HG03442 (cell line): ENCODE data around the gene ACP6.
"Not testable (repeated sequence)": the region's sequence is repeated elsewhere in the genome, so short reads cannot be mapped to it uniquely, and the experiment has no call there.

Experiments
- ATAC-seq: cut with Tn5 transposase; IDR thresholded peaks from one replicate; pipeline ENCODE4 v1.9.1; 2021; ENCODE audit warnings: mild to moderate bottlenecking, moderate library complexity; ENCODE audit not compliant: unreplicated experiment

ACP6 gene

DNA sequence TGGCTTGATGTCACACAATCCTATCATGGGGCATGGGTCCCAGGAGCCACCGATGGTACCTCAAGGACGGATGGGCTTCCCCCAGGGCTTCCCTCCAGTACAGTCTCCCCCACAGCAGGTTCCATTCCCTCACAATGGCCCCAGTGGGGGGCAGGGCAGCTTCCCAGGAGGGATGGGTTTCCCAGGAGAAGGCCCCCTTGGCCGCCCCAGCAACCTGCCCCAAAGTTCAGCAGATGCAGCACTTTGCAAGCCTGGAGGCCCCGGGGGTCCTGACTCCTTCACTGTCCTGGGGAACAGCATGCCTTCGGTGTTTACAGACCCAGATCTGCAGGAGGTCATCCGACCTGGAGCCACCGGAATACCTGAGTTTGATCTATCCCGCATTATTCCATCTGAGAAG lies 46.3 kb downstream of the ACP6 start:
- ATAC-seq, result no peak

DNA sequence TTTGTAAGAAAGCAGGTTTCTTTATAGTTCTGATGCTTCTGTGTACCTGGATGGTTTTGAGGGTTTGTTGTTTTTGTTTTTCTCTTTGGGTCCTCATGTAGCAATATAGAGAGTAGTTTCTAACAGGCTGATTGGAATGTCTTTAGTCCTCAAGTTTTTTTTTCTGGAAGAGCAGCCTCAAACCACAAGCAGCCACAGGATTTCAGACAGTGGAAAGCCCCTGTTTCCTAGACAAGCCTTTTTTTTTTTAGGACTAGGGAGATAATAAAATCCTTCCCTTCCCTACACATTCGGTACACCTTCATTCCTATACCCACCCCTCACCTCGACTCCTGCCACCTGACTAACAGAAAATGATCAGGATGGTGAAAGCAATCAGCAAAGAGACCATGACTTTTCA lies 47.6 kb downstream of the ACP6 start:
- ATAC-seq, result no peak

DNA sequence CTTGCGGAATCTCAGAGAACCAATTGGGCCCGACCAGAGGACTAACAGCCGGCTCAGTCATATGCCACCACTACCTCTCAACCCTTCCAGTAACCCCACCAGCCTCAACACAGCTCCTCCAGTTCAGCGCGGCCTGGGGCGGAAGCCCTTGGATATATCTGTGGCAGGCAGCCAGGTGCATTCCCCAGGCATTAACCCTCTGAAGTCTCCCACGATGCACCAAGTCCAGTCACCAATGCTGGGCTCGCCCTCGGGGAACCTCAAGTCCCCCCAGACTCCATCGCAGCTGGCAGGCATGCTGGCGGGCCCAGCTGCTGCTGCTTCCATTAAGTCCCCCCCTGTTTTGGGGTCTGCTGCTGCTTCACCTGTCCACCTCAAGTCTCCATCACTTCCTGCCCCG lies 49.8 kb downstream of the ACP6 start:
- ATAC-seq, result no peak

DNA sequence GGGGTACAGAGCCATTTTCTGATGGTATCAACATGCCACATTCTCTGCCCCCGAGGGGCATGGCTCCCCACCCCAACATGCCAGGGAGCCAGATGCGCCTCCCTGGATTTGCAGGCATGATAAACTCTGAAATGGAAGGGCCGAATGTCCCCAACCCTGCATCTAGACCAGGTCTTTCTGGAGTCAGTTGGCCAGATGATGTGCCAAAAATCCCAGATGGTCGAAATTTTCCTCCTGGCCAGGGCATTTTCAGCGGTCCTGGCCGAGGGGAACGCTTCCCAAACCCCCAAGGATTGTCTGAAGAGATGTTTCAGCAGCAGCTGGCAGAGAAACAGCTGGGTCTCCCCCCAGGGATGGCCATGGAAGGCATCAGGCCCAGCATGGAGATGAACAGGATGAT lies 50.6 kb downstream of the ACP6 start:
- ATAC-seq, result no peak

DNA sequence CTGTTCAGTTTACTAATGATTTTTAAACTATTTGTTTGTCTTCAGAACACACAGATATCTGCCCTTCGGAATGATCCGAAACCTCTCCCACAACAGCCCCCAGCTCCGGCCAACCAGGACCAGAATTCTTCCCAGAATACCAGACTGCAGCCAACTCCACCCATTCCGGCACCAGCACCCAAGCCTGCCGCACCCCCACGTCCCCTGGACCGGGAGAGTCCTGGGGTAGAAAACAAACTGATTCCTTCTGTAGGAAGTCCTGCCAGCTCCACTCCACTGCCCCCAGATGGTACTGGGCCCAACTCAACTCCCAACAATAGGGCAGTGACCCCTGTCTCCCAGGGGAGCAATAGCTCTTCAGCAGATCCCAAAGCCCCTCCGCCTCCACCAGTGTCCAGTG lies 51.6 kb downstream of the ACP6 start:
- ATAC-seq, result no peak

DNA sequence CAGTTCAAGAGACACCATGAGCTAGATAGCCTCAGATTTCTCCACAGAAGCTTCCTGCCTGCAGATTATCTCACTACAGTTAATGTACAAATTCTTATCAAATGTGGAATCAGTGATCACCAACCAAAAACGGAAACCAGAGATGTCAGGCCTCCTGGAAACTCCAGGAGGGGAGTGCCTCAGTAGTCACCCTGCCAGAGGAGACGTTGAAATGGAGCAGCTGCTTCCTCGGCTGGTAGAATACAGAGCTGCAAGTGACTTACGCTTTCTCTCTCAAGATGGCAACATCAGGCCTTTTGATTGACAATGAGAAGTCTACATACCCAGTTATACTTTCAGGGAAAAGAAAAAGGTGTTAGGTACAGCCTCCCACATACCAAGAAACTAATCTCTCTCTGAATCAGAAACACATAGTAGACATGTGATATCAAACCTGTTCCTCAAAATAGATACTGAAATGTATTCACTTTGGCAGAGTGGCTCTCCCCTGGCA lies 52.2 kb downstream of the ACP6 start:
- no peak for ATAC-seq

DNA sequence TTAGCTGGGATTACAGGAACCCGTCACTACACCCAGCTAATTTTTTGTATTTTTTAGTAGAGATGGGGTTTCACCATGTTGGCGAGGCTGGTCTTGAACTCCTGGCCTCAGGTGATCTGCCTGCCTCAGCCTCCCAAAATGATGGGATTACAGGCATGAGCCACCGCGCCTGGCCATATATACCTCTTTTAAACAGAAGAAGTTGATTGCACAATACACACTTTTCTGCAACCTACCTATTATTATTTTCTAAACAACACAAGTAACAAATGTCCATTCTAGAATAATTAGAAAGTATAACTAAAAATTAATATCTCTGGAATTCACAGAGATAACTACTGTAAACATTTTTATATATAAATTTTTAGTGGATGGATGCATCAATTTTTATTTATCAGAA lies 55.4 kb downstream of the ACP6 start:
- ATAC-seq, result not testable (repeated sequence)

DNA sequence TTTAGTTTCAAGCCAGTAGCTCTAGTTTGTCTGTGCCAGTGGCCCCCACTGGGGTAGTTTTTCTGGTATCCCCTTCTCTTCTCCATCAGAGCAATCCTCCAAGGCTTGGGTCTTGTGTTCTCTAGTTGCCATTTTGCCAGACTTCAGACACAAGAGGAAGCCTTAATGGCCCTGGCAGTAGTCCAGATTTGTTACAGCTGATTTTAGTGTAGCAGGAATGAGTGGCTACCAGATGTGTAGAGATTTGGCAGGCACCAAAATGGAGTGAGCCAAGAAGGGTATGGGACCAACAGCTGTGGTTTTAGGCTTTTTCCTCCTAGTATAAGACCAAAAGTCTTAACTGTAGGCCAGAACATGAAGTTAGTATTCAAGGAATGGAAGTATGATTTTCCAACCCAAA lies 56.8 kb downstream of the ACP6 start:
- ATAC-seq, result no peak

DNA sequence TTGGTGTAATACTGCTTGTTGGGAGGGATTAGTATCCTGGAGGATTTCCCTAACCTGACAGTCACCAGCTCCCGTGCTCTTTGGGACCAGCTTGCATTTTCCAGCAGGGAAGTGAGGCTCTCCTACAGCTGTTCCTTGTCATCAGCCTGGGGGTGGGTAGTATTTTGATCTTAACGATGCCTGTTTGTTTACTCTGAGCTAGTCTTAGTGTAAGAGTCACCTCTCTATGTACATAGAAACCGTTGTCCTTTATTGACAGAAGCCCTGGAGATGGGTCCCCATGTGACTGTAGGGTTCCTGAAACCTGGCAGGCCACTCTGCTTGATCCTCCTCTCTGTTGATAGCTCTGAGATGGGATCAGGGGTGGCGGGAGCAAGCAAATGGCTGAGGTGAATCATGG lies 58.0 kb downstream of the ACP6 start:
- no peak for ATAC-seq

DNA sequence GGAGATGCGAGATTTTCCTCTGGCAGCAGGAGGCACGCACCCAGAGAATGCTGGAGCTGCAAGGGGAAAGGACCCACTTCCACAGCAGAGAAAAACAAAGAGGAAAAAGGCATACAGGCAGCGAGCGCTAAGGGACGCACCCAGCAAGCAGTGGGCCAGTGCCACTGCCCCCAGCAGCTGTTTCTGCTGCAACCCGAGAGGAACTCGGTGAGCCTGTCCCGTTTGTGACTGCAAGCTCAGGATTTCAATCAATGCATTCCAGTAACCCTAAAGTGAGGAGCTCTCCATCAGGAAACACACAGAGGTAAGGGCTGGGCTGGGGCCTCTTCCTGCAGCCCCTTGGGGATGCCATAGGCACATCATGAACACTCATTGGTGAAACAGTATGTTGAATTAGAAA lies 58.7 kb downstream of the ACP6 start:
- ATAC-seq, result no peak

DNA sequence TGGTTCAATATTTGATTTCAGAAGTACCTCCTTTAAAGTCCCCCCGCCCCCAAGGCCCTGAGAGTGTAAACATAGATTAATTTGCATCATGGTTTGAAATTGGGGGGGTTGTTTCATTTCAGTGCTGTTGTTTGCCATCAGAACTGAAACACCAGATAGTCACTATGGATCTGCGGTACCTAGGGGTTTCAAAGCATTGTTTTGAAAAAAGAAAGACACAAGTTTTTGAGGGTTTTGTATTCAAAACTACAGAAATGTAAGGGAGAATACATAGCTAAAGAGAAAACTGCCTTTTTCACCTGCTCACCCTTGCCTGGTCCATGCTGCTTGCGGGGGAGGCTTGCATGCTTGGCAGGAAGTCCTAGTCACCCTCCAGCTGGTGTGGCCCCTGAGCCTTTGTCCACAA lies 59.3 kb downstream of the ACP6 start:
- ATAC-seq, result no peak

DNA sequence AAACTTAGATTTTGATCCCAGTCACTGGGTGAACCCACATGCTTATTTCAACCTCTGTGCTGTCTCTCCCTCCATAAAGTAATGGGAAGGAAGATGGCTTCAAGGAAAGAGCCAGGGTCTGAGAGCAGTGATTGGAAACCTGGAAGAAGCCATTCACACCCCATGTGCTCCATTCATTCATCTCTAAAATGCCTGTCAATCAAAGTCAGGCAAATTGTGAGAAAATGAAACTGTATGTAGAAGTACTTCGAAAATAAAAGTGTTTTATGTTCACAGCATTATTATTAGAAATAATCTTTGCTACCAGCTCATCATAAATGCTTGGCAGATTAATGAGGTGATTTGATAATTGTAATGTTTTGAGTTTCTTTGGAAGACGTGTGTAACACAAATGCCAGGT lies 61.0 kb downstream of the ACP6 start:
- ATAC-seq, result no peak

DNA sequence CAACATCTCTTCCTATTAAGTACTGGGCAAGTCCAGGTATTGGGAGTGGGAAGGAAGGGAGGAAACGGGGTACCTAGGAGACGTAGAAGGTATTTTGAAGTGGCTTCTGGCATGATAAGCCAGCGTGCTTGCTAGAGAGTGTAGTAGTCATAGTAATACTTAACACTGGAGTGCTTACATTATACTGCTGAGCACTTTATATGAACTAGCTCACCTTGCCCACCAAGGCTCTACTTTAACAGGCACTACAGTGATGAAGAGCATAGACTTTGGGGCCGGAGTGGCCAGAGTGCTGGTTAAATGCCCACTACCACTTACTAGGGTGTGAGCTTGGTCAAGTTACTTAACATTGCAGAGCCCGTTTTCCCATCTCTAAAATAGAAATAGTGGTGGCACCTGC lies 61.7 kb downstream of the ACP6 start:
- ATAC-seq, result no peak

DNA sequence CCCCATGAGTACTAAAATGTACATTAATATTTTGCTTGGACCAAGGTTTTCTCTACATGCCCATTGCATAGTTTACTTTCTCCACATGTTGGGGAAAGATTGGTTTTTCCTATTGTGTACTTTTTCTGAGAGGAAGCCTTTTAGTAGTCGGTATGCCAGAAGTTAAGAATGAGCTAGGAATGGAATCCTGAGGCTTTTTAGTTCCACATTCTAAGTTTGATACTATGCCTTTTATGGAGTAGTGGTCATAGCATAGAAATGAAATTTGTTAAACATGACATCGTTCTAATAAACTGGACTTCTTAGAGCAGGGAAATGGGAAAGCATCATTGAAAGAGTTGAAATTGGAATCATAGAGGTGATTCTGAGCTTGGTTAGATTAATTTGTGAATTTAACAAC lies 64.7 kb downstream of the ACP6 start:
- ATAC-seq, result no peak

DNA sequence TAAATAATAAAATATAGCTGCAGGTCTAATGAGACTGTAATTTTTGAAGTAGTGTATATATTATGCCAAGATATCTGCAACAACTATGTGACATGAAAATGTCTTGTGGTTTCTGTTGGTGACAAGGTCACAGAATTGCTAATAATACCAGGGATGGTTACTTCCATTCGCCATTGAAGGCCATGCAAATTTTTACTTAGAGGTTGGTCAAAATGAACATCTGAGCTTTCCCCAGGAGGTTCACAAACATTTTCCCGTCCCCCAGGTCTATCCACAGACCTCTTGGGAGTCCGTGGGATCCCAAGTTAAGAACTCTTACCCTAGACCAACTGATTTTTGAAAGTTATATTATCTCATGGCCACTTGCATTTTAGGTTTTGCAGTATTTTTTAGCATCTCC lies 66.3 kb downstream of the ACP6 start:
- ATAC-seq, result no peak

DNA sequence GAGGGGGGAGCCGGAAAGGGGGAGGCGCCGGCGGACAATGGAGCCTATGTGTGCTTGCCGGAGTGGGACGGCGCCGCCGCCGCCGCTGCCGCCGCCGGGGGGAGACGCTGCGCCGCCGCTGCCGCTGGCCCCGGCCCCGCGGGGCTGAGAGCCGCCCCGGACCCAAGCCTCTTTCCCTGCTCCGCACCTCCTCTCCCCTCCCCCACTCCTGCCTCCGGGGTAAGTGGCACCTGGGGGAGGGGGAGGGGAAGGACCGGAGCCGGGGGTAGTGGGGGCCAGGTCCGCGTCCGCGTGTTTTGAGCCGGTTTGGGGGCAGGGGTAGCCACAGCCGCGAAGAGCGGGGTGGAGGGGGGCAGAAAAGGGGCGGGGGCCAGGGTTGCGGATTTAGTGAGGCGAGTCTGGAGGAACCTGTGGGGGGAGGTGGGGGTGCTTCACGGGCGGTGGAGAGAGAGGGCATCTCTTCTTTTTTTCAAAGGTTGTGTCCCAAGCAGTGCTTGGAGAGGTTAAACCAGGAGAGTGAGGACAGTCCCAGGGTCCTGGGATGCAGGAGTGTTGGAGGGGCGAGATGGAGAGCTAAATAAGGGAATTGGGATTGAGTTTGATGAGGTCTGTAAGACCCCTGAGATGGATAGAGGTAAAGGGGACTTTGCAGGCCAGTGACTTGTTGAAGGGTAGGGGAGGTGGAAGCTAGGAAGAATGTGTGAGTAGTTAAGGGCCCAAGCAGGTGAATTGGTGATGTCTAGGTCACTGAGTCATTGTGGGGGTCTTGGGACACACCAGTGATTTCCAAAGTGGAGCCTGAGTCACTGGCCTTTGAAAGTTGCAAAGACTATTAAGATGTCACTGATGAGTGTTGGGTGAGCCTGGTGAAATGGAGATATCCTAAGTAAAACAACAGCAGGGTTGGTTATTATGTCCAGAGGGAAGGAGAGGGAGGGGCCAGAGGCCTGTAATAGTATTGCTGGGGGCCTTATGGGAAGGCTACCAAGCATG lies 69.9 kb downstream of the ACP6 start:
- ATAC-seq, result no peak

DNA sequence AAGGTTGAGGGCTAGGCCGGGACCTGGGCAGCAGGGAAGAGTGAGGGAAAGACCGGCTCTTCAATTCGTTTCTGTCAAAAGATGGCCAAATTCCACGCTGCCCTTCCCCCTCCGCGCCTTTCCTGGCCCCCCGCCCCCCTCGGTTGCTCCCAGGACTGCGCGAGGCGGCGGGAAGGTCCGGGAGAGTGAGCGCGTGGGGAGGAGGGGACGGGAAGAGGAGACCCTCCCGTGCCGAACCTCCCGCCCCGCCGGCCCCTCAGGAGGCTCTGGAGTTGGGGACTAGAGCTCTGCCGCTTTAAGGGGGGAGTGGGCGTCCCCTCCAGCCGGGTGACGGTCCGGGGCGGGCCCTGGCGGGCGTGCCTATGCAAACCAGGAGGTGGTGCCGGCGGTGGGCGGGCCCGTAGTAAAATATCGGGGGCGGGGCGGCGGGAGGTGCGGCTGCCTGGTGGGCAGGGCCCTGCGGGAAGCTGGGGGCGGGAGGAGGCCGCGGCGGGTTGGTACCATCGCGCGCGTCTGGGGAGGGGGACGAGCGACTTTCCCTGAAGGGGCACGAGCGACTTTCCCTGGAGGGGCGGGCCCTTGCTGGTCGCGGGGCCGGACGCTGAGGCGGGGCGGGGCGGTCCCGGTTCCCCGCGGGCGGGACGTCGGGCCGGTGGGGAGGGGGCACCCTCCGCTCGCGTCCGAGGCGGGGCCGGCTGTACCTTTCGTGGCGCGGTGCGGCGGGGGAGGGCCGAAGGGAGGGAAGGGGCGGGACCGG lies 70.8 kb downstream of the ACP6 start:
- ATAC-seq, result peak; percentile 74

DNA sequence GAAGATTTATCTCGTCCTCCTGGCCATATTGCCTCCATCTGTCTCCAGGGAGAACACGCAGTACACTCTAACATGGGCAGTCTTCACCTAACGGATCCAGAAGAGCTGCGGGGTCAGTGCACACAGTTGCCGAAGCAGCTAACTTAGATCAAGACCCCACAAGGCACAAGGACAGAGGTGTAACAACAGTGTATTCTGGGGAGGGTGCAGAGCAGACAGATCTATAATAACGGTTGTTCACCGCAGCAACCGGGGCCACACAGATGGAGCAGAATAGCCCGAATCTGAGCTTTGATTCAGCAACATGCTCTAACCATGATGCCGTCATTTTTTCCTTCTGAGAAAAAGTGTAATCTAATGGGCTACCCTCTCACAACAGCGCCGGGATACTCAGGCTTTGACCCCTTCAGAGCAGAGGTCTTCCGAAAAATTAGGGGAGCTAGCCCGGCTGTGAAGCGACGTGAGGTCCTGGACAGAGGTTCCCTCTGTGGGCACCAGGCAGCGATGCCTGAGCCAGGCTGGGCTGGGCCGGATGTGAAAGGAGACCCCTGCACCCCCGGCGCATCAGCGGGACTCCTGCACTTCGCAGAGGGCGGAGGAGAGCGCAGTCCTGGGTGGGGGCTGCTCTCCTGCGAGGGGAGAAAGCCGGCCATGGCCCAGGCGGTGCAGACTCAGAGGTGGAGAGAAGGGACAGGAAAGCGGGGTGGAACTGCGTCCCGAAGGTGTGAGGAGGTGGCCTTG lies 71.5 kb downstream of the ACP6 start:
- no peak for ATAC-seq

DNA sequence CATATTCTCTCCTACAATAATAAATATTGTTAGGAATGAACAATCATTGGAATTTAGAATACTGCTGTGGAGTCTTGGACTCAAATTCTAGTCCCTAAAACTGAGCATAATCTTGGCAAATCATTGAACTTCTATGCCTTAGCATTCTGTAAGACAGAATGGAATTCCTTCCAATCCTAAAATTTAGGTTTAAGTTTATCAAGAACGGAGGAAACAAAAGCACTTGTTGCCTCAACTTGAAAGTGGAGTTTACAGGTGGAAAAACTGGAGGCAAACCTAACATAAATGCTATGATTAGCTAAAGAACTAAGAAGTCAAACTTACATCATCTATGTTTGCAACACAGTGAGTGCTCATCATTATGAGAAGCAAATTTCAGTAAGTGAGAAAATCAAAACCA lies 73.3 kb downstream of the ACP6 start:
- ATAC-seq, result no peak
